Measurements from ENCODE around the gene VIT.

Gene VIT

GRCh38 chr2:36762764-36763490 lies 66.4 kb downstream of the VIT start:
- DNase-seq (ENCODE audit: low read depth in 3 of 3): no peak

- no peak for DNase-seq (ENCODE audit: low read depth in 3 of 3)
Measured at GRCh38 chr2:36769106-36769505, 72.6 kb downstream of the VIT start.

GRCh38 chr2:36770542-36771287 lies 74.2 kb downstream of the VIT start:
- DNase-seq (ENCODE audit: low read depth in 3 of 3): peak; percentile 28 to 41 (median 30)

GRCh38 chr2:36771671-36772070 lies 75.2 kb downstream of the VIT start:
- no peak for DNase-seq (ENCODE audit: low read depth in 3 of 3)

GRCh38 chr2:36773947-36774346 lies 77.4 kb downstream of the VIT start:
- DNase-seq (ENCODE audit: low read depth in 3 of 3): no peak

GRCh38 chr2:36775261-36775660 lies 78.8 kb downstream of the VIT start:
- DNase-seq (ENCODE audit: low read depth in 3 of 3): no peak

GRCh38 chr2:36775806-36776205 lies 79.3 kb downstream of the VIT start:
- DNase-seq (ENCODE audit: low read depth in 3 of 3): no peak

- no peak for DNase-seq (ENCODE audit: low read depth in 3 of 3)
Measured at GRCh38 chr2:36777272-36777671, 80.8 kb downstream of the VIT start.

- DNase-seq (ENCODE audit: low read depth in 3 of 3): no peak
Measured at GRCh38 chr2:36777788-36778187, 81.3 kb downstream of the VIT start.

- DNase-seq (ENCODE audit: low read depth in 3 of 3): no peak
Measured at GRCh38 chr2:36779462-36779861, 83.0 kb downstream of the VIT start.

GRCh38 chr2:36780231-36780839 lies 83.8 kb downstream of the VIT start:
- DNase-seq (ENCODE audit: low read depth in 3 of 3): no peak

GRCh38 chr2:36781907-36782720 lies 85.6 kb downstream of the VIT start:
- DNase-seq (ENCODE audit: low read depth in 3 of 3): no peak

- no peak for DNase-seq (ENCODE audit: low read depth in 3 of 3)
Measured at GRCh38 chr2:36783246-36783645, 86.7 kb downstream of the VIT start.

GRCh38 chr2:36785179-36785795 lies 88.8 kb downstream of the VIT start:
- DNase-seq (ENCODE audit: low read depth in 3 of 3): peak; percentile 29 to 43 (median 43)

GRCh38 chr2:36789181-36789804 lies 92.8 kb downstream of the VIT start:
- DNase-seq (ENCODE audit: low read depth in 3 of 3): no peak

- DNase-seq (ENCODE audit: low read depth in 3 of 3): no peak
Measured at GRCh38 chr2:36792951-36793350, 96.4 kb downstream of the VIT start.

- no peak for DNase-seq (ENCODE audit: low read depth in 3 of 3)
Measured at GRCh38 chr2:36797324-36798070, 101.0 kb downstream of the VIT start.

- DNase-seq (ENCODE audit: low read depth in 3 of 3): no peak
Measured at GRCh38 chr2:36798724-36799123, 102.2 kb downstream of the VIT start.

GRCh38 chr2:36800381-36800780 lies 103.9 kb downstream of the VIT start:
- DNase-seq (ENCODE audit: low read depth in 3 of 3): peak; percentile 26 to 68 (median 64)

- no peak for DNase-seq (ENCODE audit: low read depth in 3 of 3)
Measured at GRCh38 chr2:36801088-36801487, 104.6 kb downstream of the VIT start.

Measured in stimulated activated CD4-positive, alpha-beta T cell treated with anti-CD3 and anti-CD28 coated beads, TNF-alpha, amount 100 ng/mL, for 48 hours (primary cell).